Measurements from ENCODE around the gene LACTB.

Gene LACTB

GRCh38 chr15:63188926-63189871 is 67.5 kb downstream of the LACTB start, which contains the start of gene RAB8B:
TSS of gene RAB8B (plus strand) at chr15:63189606. CDS start at chr15:63189625, 19 bp downstream.
- Histone ChIP-seq H3K9ac (ENCODE audit: low read length) (peak within 1 kb of the TSS; percentile 83), H3K4me3 (ENCODE audit: low read length) (peak within 1 kb of the TSS; percentile 86), H3K9me3 (ENCODE audit: control insufficient read depth, low read length) (no peaks in the 10 kb centered on the region), H3K36me3 (ENCODE audit: control insufficient read depth, insufficient read depth, low read length) (no peaks in the 10 kb centered on the region), H3K27me3 (ENCODE audit: control insufficient read depth, insufficient read depth, low read length) (no peaks in the 10 kb centered on the region), H3K4me1 (ENCODE audit: control insufficient read depth, insufficient read depth, low read length) (peaks cover 6% of the 10 kb centered on the region)

DNA sequence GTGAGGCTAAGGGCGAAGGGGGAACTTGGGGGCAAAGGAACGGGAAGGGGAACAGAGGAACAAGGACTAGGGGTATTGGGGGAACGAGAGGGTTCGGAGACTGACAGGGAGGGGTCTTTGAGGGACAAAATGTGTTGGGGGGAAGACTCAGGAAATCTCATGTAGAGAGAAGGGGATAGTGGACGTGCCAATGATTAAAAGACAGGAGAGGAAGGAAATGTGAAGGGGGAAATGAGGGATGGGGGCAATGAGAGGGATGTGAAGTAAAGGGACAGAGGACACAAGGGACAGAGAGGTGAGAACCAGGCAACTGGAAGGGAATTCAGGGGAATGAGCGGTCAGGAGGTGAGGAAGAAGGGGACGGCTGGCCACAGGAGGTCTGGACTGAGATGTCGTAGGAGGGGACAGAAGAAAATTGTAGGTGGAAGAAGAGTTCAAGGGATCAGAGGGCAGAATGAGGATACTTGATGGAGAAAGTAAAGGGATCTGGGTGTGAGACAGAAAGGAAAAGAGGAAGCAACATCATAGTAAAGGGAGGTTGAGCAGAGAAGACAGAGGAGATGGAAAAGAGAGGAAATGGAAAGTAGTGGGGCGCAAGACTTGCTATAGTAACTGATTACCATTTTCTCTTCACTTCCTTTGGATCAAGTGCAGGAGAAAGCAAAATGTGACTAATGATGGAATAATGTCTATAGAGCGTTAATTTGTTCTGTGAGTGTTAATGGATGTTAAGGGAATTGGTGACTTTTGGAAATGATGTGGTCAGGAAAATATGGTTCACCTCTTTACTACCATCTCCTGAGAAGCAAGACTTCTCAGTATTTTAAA is 68.5 kb downstream of the LACTB start:
- H3K4me1 ChIP-seq (ENCODE audit: control insufficient read depth, insufficient read depth, low read length), result peaks cover 12% of the 10 kb centered on the region
- H3K4me3 ChIP-seq (ENCODE audit: low read length), result peak overlapping the region; percentile 86
- H3K9me3 ChIP-seq (ENCODE audit: control insufficient read depth, low read length), result no peaks in the 10 kb centered on the region
- H3K27me3 ChIP-seq (ENCODE audit: control insufficient read depth, insufficient read depth, low read length), result no peaks in the 10 kb centered on the region
- H3K36me3 ChIP-seq (ENCODE audit: control insufficient read depth, insufficient read depth, low read length), result no peaks in the 10 kb centered on the region
- H3K9ac ChIP-seq (ENCODE audit: low read length), result peak overlapping the region; percentile 83

- Histone ChIP-seq H3K4me3 (ENCODE audit: low read length) (no peak overlapping the region), H3K4me1 (ENCODE audit: control insufficient read depth, insufficient read depth, low read length) (peaks cover 12% of the 10 kb centered on the region), H3K27me3 (ENCODE audit: control insufficient read depth, insufficient read depth, low read length) (no peaks in the 10 kb centered on the region), H3K36me3 (ENCODE audit: control insufficient read depth, insufficient read depth, low read length) (no peaks in the 10 kb centered on the region), H3K9ac (ENCODE audit: low read length) (no peak overlapping the region), H3K9me3 (ENCODE audit: control insufficient read depth, low read length) (no peaks in the 10 kb centered on the region)
These were observed 69.3 kb downstream of the LACTB start for GRCh38 chr15:63190769-63191649.
